HTR-8/SVneo (cell line): ENCODE data around the gene SAMD4B.

ENCODE experiments used
- DNase-seq: peaks from one replicate; pipeline ENCODE4 v3.0.0; 2011; ENCODE audit warnings: low spot score, mixed read lengths; ENCODE audit not compliant: insufficient read length
- FAIRE-seq: peaks from 2 replicates; lab custom pipeline; 2011; peaks lifted over from hg19 to GRCh38; lab: Jason Lieb, UNC

Gene SAMD4B

DNA sequence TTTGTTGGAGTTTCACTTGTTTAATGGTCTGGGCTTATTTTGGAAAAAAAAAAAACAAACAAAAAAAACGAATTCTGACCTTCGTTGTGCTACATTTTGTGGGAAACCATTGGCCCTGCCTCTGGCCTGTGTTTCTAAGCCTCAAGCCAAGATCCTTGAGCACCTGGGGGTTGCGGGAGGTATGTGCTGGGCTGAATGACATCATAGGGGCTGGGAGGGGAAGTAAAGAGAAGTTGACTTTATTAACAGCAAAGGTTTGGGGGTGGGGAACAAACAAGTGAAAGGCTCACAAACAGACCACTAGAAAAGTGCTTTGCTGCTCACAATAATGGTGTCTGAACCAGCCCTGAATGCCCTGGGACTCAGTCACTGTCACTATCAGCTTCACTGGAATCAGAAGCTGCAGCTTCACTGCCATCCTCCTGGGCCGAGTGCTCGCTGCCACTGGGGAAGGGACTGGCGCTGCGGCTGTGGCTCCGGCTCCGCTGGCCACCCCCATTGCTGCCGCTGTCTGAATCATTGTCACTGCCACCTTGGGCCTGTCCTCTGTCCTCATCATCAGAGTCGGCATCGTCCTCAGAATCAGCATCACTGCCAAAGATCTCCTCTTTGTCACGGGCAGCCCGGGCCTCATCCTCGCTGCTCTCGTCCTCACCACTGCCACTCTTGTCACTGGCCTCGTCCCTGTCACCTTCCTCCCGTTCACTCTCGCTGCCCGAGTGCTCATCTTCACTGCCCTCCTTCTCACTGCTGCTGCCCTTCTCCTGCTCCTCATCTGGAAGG, 43.6 kb downstream of the SAMD4B start:
- DNase-seq: no peak
- FAIRE-seq: no peak

DNA sequence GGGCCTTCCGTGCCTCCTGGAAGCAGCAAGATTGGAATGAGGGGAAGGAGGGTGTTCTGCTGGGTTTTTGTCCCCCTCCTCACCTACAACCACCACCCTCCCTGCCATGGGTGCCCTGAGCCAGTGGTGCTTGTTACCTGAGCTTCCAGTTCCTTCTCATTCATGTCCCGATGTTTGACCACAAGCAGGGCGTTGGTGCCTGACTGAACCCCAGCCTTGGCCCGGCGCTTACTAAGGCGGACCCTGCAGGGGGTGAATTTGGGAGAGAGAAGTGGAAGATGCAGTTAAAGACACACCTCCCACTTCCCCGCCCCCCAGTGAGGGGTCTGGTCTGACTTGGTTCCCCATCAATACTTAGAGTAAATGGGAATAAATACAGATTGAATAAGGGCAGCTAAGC, 44.3 kb downstream of the SAMD4B start:
- no peak for DNase-seq
- FAIRE-seq: no peak

DNA sequence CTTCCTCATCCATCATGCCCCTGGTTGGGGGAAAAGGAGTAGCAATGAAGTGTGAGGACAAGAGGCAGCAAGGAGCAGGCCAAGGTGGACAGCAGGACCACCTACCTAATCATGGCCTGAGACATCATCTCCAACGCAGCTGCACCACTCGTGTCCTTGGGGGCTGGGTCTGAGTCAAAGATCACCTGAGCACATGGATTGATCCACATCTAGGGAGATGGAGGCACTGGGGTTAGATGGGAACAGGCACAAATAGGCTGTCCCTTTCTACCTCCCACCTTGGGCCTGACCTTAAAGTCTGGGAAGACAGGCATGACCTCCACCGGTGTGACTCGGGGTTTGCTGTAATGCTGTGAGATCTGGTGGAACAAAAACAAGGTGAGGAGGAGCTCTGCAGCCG, 46.4 kb downstream of the SAMD4B start:
- no peak for DNase-seq

DNA sequence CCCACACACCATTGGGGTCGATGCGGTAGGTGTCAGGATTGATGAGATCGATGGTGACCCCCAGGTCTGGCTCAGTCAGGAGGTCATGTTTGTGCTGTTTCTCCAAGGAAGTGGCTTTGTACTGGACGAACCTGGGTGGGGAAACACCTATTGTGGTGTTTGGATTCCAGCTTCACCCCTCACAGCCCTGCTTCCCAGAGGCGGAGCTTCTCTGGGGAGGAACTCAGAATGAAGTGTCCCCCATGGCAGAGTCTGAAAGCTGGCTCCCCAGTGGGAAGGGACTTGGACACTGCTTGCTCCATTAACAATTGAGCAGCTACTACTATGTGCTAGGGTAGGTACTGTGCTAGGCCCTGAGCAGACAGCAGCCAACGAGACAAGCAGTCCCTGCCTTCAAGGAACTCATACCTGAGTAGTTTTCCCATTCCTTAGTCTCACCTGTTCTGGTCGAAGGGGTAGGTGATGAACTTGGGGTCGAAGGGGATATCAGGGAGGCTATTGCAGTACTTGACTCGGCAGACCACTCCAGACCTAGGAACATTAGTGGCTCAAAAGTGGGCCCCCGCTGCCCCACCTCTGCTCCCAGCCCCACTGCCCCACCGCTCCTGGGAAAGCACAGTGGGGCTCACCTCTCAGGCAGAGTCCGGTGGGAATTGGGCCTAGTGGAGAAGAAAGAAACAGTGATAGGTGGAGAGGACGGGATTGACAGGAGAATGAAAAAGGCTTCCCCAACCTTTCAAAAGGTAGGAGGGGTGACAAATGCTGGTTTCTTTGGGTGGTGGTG, 47.6 kb downstream of the SAMD4B start:
- DNase-seq (no peak), FAIRE-seq (no peak)

More for the DNA sequence above, 46.4 kb downstream of the SAMD4B start:
- no peak for FAIRE-seq

DNA sequence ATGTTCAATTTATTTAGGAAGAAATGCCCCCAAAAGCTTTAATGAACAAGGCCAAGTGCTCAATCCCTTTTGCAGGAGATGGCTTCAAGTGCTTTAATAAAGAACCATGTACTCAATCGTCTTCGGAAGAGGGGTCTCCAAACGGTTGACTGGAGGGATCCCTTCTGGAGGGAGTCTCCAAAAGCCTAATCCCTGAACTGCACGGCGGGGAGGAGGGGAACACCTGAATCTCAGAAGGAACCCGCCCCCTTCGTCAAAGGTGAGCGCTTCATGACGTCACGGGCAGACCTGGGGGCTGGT, 48.2 kb downstream of the SAMD4B start:
- DNase-seq: no peak

DNA sequence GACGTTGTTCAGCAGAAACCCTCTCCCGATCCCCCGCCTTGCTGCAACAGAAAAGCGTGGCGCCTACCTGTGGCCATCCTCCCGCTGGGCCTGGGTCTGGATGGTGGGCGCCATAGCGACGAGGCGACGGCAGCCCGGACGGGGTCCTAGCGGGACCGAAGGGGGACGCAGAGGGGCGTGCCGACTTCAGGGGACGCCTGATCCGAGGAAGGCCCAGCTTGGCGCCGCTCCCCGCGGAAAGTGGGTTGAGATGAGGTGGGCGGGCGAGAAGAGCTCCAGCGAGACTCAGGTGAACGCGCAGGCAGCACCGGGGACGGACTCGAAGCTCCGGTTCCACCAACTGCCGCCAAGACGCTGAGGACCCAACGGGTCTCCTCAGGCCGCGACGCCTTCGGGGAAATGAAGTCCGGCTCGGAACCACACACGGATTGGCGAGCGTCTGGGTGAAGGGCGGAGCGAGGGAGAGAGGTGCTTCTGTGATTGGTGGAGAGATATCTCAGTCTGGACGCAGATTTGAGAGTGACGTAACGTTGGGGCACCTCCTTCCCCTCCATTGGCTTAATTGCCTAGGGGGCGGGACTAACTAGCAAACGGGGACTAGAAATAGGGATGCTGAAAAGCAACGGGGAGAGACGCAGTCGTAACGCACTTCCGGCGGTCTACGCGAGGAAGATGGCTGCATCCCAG, 48.7 kb downstream of the SAMD4B start, which contains the start of the genes MED29 and PAF1:
Gene MED29 (plus strand): TSS at position 628 of the 687 bp plus-strand sequence. CDS start 45 bp downstream, at position 673.
Gene PAF1 (minus strand): TSS at position 356 of the 687 bp plus-strand sequence. CDS start 242 bp downstream, at position 114.
- peak; percentile 98 for DNase-seq
- peak; percentile 99 for FAIRE-seq

More for the DNA sequence above, 48.2 kb downstream of the SAMD4B start:
- no peak for FAIRE-seq

DNA sequence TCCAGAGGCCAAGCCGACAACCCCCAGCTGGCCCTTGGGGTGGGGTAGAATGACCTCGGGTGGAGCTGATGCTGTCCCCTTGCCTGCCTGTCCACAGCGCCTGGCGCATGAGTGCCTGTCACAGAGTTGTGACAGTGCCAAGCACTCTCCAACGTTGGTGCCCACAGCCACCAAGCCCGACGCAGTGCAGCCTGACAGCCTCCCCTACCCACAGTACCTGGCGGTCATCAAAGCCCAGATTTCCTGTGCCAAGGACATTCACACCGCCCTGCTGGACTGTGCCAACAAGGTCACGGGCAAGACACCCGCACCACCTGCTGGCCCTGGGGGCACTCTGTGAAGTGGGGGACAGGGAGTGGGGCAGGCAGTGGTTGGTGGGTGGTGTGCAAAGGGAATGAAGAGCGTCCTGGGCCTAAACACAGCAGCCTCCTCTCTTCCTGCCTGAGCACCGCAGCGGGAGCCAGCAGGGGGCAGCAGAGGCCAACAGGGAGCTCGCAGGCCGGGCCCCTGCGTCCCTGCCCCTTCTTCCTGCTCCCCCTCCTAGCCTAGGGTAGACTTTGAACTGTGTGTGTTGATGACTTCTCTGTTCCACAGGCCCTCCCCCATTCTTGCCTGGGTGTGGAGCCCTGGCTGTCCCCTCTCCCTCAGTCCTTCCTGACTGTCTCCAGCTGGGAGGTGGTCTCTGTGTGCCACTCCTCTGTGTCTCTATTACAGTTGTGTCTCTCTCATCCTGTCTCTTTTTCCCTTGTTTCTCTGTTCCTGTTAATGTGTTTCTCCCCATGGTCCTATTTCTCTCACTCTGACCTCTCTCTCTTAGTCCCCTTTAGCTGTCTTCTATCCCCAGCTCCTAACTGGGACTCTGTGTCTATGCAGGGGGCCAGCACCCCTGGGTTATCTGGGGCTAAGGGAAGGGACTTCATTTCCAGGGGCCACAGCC, 55.4 kb downstream of the SAMD4B start:
- no peak for FAIRE-seq
- DNase-seq: peak; percentile 77

DNA sequence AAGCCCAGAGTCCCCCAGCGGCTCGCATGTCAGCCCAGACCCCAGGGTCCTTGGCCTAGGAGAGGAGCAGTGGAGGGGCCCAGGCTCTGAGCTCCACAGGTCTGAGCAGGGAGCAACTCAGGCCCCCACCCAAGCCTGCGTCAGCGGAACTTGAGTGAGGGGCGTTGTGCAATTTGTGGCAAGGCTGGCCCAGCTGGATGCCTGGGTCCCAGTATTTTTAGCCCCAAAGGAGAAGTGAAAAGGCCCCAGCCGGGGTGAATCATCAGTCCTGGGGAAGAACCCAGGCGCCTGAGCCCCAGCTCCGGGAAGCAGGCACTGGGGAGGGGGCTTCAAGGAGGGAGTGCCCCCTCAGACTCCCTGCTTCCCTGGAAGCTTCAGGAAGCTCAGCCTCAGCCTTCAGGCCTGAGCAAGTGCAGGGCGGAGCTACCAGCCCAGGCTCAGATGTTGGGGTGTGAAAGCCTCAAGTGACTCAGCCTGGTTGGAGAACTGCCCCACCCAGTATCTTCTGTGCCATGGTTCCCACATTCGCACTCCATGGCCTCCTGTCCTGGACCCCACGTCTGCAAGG, 56.2 kb downstream of the SAMD4B start:
- FAIRE-seq (no peak), DNase-seq (no peak)

DNA sequence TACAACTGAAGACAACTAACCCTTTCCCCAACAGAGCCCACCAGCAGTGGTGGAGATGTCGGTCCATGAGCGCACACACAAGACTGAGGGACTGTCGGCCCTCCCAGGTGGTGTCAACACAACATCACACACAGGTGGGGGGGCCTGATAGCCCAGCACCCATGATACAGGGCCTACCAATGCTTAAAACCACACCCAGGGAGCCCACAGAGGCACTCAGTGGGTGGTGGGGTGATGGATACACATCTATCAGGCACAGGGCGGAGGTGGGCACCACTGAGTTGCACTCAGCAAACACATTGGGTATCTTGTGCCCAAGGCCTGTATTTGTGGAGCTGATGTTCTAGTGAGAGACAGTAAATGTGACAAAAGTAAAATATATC, 57.4 kb downstream of the SAMD4B start:
- FAIRE-seq (no peak), DNase-seq (no peak)

DNA sequence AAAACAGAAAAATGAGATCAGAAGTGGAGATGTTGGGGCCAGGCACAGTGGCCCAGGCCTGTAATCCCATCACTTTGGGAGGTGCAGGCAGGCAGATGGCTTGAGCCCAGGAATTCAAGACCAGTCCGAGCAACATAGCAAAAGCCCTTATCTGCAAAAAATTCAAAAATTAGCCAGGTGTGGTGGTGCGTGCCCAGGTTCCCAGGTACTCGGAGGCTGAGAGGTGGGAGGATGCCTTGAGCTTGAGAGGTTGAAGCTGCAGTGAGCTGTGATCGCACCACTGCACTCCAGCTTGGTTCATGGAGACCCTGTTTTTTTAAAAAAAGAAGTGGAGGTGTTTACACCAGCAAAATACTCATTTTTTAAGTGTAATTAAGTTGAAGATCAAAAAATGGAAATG, 57.8 kb downstream of the SAMD4B start:
- FAIRE-seq (no peak), DNase-seq (no peak)

DNA sequence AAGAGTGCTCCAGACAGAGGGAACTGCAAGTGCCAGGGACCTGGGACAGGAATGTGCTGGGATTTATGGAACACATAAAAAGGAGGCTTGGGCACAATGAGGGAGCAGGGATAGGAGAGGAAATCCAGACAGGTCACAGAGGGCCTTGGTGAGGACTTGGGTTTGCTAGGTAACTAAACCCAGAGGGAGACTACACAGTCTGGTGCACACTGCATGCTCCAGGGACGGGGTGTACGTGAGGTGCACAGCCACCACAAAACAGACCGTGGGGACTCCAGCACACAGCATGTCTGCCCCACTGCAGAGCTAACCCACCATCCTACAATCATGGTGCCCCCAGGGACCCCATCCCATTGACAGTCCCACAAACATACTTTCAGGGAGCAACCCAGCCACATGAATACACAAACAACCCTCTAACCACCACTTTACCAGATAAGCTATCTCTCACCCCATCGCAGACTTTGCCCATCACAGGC, 58.9 kb downstream of the SAMD4B start:
- FAIRE-seq (no peak), DNase-seq (no peak)

DNA sequence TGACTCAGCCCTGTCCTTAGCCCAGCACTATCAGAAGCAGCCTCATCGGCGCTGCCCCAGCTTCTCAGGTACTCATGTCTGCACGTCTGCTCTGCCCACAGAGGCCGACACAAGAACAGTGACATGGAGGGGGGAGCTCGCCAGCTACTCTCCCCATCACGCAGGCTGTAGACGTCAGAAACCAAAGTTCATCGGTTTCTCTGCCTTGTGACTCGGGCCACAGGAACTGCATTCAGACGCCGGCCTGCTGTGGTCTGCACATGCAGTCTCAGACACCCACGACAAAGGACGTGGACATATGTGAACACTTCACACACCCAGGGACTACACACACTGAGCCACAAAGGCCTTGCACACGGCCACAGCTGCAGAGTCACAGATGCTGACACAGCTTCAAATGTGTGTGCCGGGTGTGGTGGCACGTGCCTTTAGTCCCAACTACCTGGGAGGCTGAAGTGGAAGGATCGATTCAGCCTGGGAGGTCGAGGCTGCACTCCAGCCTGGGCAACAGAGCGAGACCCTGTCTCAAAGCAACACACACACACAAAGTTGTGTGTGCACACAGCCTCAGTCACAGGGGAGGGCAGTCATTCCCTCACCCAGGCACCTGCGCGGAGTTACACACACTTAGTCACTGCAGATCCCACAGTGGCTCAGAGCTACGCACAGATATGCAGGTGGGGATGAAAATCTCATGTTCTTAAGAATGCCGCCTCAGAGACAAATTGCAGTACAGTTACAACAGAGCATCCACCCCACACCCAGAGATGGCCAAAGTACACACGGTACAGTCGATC, 59.5 kb downstream of the SAMD4B start:
- FAIRE-seq (no peak), DNase-seq (no peak)

DNA sequence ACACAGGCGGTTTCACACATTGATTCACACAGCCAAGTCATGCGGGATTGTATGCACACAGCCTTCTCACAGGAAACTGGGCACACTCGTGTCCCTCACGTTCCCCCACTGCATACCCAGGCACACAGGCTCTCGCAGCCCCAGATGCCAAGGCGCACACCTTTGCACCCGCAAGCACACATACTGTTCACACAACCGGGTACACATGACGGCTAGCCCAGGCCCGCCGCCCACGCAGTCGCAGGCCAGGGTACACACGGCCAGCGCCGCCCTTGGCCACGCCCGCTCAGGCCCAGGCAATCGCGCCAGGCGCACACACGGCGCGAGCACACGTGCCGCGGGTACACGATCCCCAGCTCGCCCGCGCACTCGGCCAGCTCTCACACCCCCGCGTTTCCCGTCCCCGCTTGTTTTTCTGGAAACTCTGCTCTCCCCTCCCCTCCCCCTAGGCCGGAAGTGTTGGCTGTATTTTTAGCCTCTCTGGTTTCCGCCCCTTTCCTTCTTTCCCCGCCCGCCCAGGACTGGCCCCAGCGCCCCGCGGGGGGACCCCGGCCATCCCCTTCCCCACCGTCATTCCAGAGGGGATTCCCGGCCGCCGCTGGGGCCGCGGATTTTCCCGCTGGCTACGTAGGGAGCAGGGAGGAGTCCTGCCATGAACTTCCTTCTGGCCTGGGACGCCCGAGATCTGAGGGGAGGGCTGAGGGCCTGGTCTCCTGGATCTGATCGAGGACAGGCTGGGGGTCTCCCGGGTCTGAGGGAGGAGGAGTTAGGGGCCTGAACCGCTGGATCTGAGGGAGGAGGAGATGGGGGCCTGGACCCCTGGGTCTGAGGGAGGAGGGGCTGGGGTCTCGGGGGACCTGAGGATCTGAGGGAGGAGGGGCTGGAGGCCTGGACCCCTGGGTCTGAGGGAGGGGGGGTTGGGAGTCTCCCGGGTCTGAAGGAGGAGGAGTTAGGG, 60.4 kb downstream of the SAMD4B start:
- DNase-seq (no peak), FAIRE-seq (peak; percentile 51)

DNA sequence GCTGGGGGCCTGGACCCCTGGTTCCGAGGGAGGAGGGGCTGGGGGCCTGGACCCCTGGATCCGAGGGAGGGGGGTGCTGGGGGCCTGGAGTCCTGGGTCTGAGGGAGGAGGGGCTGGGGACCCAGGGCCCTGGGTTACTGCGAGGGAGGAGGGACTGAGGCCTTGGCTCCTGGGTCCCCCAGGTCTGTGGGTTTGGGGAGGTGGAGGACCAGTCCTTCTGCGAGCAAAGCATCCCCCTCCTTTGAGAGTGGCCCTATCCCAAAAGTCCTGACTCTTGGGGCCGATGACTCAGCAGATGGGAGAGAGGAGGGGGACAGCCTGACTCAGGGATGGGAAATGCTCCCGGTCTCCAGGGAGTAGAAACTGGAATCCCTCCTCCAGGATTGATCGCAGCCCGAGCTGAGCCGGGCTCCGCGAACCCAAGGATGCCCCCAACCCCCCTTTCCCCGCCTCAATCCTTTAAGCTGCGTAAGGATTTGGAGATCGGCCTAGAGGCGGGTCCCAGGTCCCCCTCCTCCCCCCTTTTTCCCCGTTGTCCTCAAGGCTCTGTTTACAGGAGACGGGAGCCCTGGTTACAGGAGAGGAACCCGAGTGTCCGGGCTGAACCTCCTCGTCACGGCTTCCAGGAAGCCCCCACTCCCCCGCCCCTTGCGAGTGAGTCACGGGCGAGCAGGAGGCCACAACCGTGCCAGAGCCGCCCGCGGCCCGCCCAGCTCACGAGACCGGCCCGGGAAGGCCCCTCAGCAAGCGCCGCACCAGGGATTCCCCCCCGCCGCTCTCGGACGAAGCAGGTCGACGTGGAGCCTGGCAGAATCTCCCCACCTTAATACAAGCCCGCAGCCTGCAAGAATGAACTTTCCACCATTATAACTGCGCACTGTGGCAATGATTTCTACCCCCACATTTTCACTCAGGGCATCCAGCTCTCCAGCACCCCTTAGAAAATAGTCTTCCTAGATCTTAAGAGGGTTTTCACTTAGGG, 61.4 kb downstream of the SAMD4B start:
- DNase-seq (peak; percentile 90), FAIRE-seq (no peak)

DNA sequence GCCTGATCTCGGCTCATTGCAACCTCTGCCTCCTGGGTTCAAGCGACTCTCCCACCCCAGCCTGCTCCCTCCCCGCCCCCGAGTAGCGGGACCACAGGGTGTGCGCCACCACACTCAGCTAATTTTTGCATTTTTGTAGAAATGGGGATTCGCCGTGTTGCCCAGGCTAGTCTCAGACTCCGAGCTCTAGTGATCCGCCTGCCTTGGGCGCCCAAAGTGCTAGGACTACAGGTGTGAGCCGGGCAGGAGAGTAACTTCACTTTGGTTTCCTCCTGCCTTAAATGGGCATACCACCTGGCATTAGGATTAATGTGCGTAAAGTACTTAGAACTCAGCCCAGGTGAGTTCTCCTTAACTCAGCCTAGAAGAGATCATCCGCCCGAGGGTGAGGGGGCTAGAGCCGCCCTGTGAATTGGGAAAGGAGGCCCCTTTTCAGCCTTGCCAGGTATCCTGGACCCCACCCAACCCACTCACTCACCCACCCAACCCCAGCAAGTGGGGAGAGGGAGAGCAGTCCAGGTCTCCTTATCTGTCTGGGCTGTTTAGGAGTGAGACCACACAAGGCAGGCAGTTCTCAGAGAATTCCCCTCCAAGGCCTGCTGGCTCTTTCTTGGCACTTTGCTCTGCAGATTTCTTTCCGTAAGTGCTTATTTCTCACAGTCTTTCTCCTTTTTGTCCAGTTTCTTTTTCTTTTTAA, 63.2 kb downstream of the SAMD4B start:
- DNase-seq: no peak
- FAIRE-seq: no peak
